ENCODE measurements around the gene CLEC18B. TPM values are rescaled to one million over a fixed set of nuclear protein-coding genes. Genes with fewer than 3 reads are reported as not detected.
A peak's percentile ranks its signal among the peaks of the same experiment; 100 is the strongest.
"Not testable (repeated sequence)": the region's sequence is repeated elsewhere in the genome, so short reads cannot be mapped to it uniquely, and the experiment has no call there.

Gene CLEC18B
- total RNA-seq, 1 donor: not detected

GRCh38 chr16:74398212-74398895 is 22.9 kb downstream of the CLEC18B start:
- not testable (repeated sequence) for H3K4me3 ChIP-seq (ENCODE audit: low read length); H3K9me3 ChIP-seq (ENCODE audit: low read depth, low read length); H3K27me3 ChIP-seq (ENCODE audit: insufficient read depth, low read length); H3K4me1 ChIP-seq (ENCODE audit: insufficient read depth, low read length)

- not testable (repeated sequence) for H3K4me1 ChIP-seq (ENCODE audit: insufficient read depth, low read length); H3K9me3 ChIP-seq (ENCODE audit: low read depth, low read length); H3K27me3 ChIP-seq (ENCODE audit: insufficient read depth, low read length); H3K4me3 ChIP-seq (ENCODE audit: low read length)
These were observed 24.7 kb downstream of the CLEC18B start for GRCh38 chr16:74396521-74397017.

GRCh38 chr16:74394604-74395003 is 26.7 kb downstream of the CLEC18B start:
- H3K27me3 ChIP-seq (ENCODE audit: insufficient read depth, low read length); H3K4me3 ChIP-seq (ENCODE audit: low read length); H3K9me3 ChIP-seq (ENCODE audit: low read depth, low read length); H3K4me1 ChIP-seq (ENCODE audit: insufficient read depth, low read length): not testable (repeated sequence)

- H3K4me3 ChIP-seq (ENCODE audit: low read length); H3K27me3 ChIP-seq (ENCODE audit: insufficient read depth, low read length); H3K9me3 ChIP-seq (ENCODE audit: low read depth, low read length); H3K4me1 ChIP-seq (ENCODE audit: insufficient read depth, low read length): not testable (repeated sequence)
These were observed 27.1 kb downstream of the CLEC18B start for GRCh38 chr16:74394131-74394530.

- not testable (repeated sequence) for H3K9me3 ChIP-seq (ENCODE audit: low read depth, low read length); H3K4me3 ChIP-seq (ENCODE audit: low read length); H3K27me3 ChIP-seq (ENCODE audit: insufficient read depth, low read length); H3K4me1 ChIP-seq (ENCODE audit: insufficient read depth, low read length)
These were observed 29.7 kb downstream of the CLEC18B start for GRCh38 chr16:74391454-74392050.

- H3K9me3 ChIP-seq (ENCODE audit: low read depth, low read length); H3K27me3 ChIP-seq (ENCODE audit: insufficient read depth, low read length); H3K4me1 ChIP-seq (ENCODE audit: insufficient read depth, low read length); H3K4me3 ChIP-seq (ENCODE audit: low read length): not testable (repeated sequence)
These were observed 38.8 kb downstream of the CLEC18B start for GRCh38 chr16:74382339-74383034.

GRCh38 chr16:74373847-74374184 is 47.5 kb downstream of the CLEC18B start:
- not testable (repeated sequence) for H3K27me3 ChIP-seq (ENCODE audit: insufficient read depth, low read length); H3K4me3 ChIP-seq (ENCODE audit: low read length); H3K9me3 ChIP-seq (ENCODE audit: low read depth, low read length); H3K4me1 ChIP-seq (ENCODE audit: insufficient read depth, low read length)

- Histone ChIP-seq H3K4me3 (ENCODE audit: low read length) (no peak overlapping the region), H3K27me3 (ENCODE audit: insufficient read depth, low read length) (no peaks in the 10 kb centered on the region), H3K9me3 (ENCODE audit: low read depth, low read length) (no peaks in the 10 kb centered on the region), H3K4me1 (ENCODE audit: insufficient read depth, low read length) (no peaks in the 10 kb centered on the region)
These were observed 48.1 kb downstream of the CLEC18B start for GRCh38 chr16:74372953-74373846.

GRCh38 chr16:74372369-74372768 is 48.9 kb downstream of the CLEC18B start:
- Histone ChIP-seq H3K9me3 (ENCODE audit: low read depth, low read length) (no peaks in the 10 kb centered on the region), H3K4me3 (ENCODE audit: low read length) (no peak overlapping the region), H3K4me1 (ENCODE audit: insufficient read depth, low read length) (peaks cover under 1% of the 10 kb centered on the region), H3K27me3 (ENCODE audit: insufficient read depth, low read length) (no peaks in the 10 kb centered on the region)

GRCh38 chr16:74370338-74371135 is 50.7 kb downstream of the CLEC18B start:
- H3K4me3 ChIP-seq (ENCODE audit: low read length); H3K27me3 ChIP-seq (ENCODE audit: insufficient read depth, low read length); H3K9me3 ChIP-seq (ENCODE audit: low read depth, low read length); H3K4me1 ChIP-seq (ENCODE audit: insufficient read depth, low read length): not testable (repeated sequence)

GRCh38 chr16:74368002-74368911 is 53.0 kb downstream of the CLEC18B start:
- peak overlapping the region; percentile 64 for H3K4me3 ChIP-seq (ENCODE audit: low read length)
- not testable (repeated sequence) for H3K9me3 ChIP-seq (ENCODE audit: low read depth, low read length); H3K27me3 ChIP-seq (ENCODE audit: insufficient read depth, low read length); H3K4me1 ChIP-seq (ENCODE audit: insufficient read depth, low read length)

GRCh38 chr16:74367469-74368001 is 53.7 kb downstream of the CLEC18B start:
- H3K27me3 ChIP-seq (ENCODE audit: insufficient read depth, low read length); H3K4me1 ChIP-seq (ENCODE audit: insufficient read depth, low read length); H3K9me3 ChIP-seq (ENCODE audit: low read depth, low read length): not testable (repeated sequence)
- H3K4me3 ChIP-seq (ENCODE audit: low read length): peak overlapping the region; percentile 64

- not testable (repeated sequence) for H3K27me3 ChIP-seq (ENCODE audit: insufficient read depth, low read length); H3K4me3 ChIP-seq (ENCODE audit: low read length); H3K4me1 ChIP-seq (ENCODE audit: insufficient read depth, low read length); H3K9me3 ChIP-seq (ENCODE audit: low read depth, low read length)
These were observed 59.4 kb downstream of the CLEC18B start for GRCh38 chr16:74361646-74362610.

All from mononuclear cell (primary cell).